ENCODE data around the gene DCAF8. TPM values are rescaled to one million over a fixed set of nuclear protein-coding genes. Genes with fewer than 3 reads are reported as not detected.

DCAF8 gene
- total and polyA plus RNA-seq, 2 donors (not counting 1 experiment from before 2014, with no cell fraction given): 194 to 266 TPM

DNA sequence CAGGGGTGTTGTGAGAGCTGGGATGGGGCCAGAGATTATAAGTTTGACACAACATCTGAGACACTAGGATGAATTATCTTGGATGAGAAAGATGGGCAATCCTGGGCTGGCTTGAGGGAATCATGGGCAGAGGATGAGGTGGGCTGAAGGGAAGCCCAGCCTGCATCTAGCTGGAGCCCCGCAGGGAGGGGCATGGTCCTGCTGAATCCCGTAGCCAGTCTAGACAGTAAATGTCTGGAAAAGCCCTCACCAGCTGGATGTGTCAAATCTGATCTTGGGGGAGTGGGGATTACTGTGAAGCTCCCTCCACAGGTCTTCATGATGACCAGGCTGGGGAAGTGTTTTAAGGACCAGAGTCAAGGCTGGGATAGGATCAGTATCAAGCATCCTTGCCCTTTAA, 75.6 kb downstream of the DCAF8 start:
- WGBS (ENCODE audit: insufficient coverage): 93% methylated on average over 2 of the region's 2 CpGs
- ChIA-PET POLR2A (no interaction called here), CTCF (interaction anchor here (1.2 to 7.6 kb wide), 4 partner anchors 33 to 105 kb away, joined by 3 to 160 read pairs (median 4); no protein-coding TSS in a partner anchor)
- no peaks in the 10 kb centered on the region for H3K4me1 ChIP-seq (ENCODE audit: control insufficient read depth in 2 of 2, insufficient read depth in 2 of 2, low read length in 2 of 2)
- no peaks in the 10 kb centered on the region for H3K36me3 ChIP-seq (replicated peaks in 1 of 2; ENCODE audit: control extremely low read depth in 1 of 2, control insufficient read depth in 1 of 2, extremely low read depth in 1 of 2, insufficient read depth in 2 of 2, low read length in 1 of 2)
- H3K27me3 Mint-ChIP-seq: peaks cover 15% of the 10 kb centered on the region
- no peaks in the 10 kb centered on the region for H3K9me3 ChIP-seq (ENCODE audit: control extremely low read depth in 1 of 3, control insufficient read depth in 2 of 3, insufficient read depth in 1 of 3, low read length in 2 of 3)
- no peak overlapping the region for H3K27ac Mint-ChIP-seq
- no peaks in the 10 kb centered on the region for H3K4me1 Mint-ChIP-seq
- H4K20me1 ChIP-seq (ENCODE audit: control insufficient read depth, insufficient read depth, low read length, poor library complexity, severe bottlenecking): no peaks in the 10 kb centered on the region
- intact Hi-C loops (cut with micrococcal nuclease): no loop called here
- H3K4me2 ChIP-seq (replicated peaks; ENCODE audit: low read depth, low read length, poor library complexity, severe bottlenecking): no peak overlapping the region
- ATAC-seq (ENCODE audit: low read depth) (no peak), DNase-seq (no peak)
- H3K27ac ChIP-seq (ENCODE audit: low read length in 2 of 2): no peak overlapping the region
- no peak overlapping the region for H3K4me3 Mint-ChIP-seq
- no peaks in the 10 kb centered on the region for H3K9me3 Mint-ChIP-seq (ENCODE audit: insufficient read depth)
- H3K27me3 ChIP-seq (replicated peaks in 1 of 4; ENCODE audit: control extremely low read depth in 1 of 4, control insufficient read depth in 3 of 4, insufficient read depth in 4 of 4, low read length in 3 of 4): no peaks in the 10 kb centered on the region
- H3K4me3 ChIP-seq (ENCODE audit: control extremely low read depth in 1 of 5, extremely low read depth in 1 of 5, insufficient read depth in 1 of 5, low read depth in 2 of 5, low read length in 4 of 5): no peak overlapping the region
- H2AFZ ChIP-seq (ENCODE audit: insufficient read depth, low read depth, low read length, poor library complexity, severe bottlenecking): no peak overlapping the region
- H3K79me2 ChIP-seq (ENCODE audit: control insufficient read depth, insufficient read depth, low read length): no peaks in the 10 kb centered on the region
- TF ChIP-seq EZH2 (IDR thresholded peaks at IDR 0.05; ENCODE audit: borderline replicate concordance, insufficient read depth, low read depth, low read length, poor library complexity, severe bottlenecking): no peak
- TF ChIP-seq, protein P1, sequence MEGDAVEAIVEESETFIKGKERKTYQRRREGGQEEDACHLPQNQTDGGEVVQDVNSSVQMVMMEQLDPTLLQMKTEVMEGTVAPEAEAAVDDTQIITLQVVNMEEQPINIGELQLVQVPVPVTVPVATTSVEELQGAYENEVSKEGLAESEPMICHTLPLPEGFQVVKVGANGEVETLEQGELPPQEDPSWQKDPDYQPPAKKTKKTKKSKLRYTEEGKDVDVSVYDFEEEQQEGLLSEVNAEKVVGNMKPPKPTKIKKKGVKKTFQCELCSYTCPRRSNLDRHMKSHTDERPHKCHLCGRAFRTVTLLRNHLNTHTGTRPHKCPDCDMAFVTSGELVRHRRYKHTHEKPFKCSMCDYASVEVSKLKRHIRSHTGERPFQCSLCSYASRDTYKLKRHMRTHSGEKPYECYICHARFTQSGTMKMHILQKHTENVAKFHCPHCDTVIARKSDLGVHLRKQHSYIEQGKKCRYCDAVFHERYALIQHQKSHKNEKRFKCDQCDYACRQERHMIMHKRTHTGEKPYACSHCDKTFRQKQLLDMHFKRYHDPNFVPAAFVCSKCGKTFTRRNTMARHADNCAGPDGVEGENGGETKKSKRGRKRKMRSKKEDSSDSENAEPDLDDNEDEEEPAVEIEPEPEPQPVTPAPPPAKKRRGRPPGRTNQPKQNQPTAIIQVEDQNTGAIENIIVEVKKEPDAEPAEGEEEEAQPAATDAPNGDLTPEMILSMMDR (IDR thresholded peaks at IDR 0.05): no peak
- H3K9ac ChIP-seq (ENCODE audit: low read length): no peak overlapping the region

DNA sequence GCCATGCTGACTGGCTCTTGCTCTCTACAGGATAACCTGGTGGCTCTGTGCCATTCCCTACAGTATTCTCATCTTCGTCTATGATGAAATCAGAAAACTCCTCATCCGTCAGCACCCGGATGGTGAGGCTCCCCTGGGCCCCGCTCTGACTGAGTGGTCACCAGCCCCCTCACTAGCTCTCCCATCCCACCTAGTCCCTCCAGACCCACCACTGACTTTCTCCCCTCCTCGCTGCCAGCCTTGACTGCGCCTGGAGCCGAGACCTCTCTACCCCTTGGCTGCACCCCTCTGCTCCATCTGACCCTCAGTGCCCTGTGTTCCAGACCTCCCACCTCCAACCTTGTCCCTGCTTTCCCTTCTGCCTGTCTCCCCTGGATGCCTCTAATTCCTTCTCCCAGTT, 76.1 kb downstream of the DCAF8 start:
- H3K4me3 Mint-ChIP-seq: no peak overlapping the region
- H3K27me3 ChIP-seq (replicated peaks in 1 of 4; ENCODE audit: control extremely low read depth in 1 of 4, control insufficient read depth in 3 of 4, insufficient read depth in 4 of 4, low read length in 3 of 4): no peaks in the 10 kb centered on the region
- TF ChIP-seq, protein P1 (IDR thresholded peaks at IDR 0.05): no peak
- H3K9ac ChIP-seq (ENCODE audit: low read length): no peak overlapping the region
- 87% methylated on average over 7 of the region's 7 CpGs for WGBS (ENCODE audit: insufficient coverage)
- no peaks in the 10 kb centered on the region for H4K20me1 ChIP-seq (ENCODE audit: control insufficient read depth, insufficient read depth, low read length, poor library complexity, severe bottlenecking)
- peaks cover 16% of the 10 kb centered on the region for H3K27me3 Mint-ChIP-seq
- intact Hi-C loops (cut with micrococcal nuclease): no loop called here
- H3K36me3 ChIP-seq (replicated peaks in 1 of 2; ENCODE audit: control extremely low read depth in 1 of 2, control insufficient read depth in 1 of 2, extremely low read depth in 1 of 2, insufficient read depth in 2 of 2, low read length in 1 of 2): no peaks in the 10 kb centered on the region
- H3K79me2 ChIP-seq (ENCODE audit: control insufficient read depth, insufficient read depth, low read length): no peaks in the 10 kb centered on the region
- no peak overlapping the region for H3K27ac ChIP-seq (ENCODE audit: low read length in 2 of 2)
- ATAC-seq (ENCODE audit: low read depth) (no peak), DNase-seq (no peak)
- H3K4me2 ChIP-seq (replicated peaks; ENCODE audit: low read depth, low read length, poor library complexity, severe bottlenecking): no peak overlapping the region
- POLR2A ChIA-PET: no interaction called here
- CTCF ChIA-PET: interaction anchor here (0.6 to 7.6 kb wide), 4 partner anchors 57 to 105 kb away, joined by 3 to 160 read pairs (median 4); no protein-coding TSS in a partner anchor
- H2AFZ ChIP-seq (ENCODE audit: insufficient read depth, low read depth, low read length, poor library complexity, severe bottlenecking): no peak overlapping the region
- H3K4me3 ChIP-seq (ENCODE audit: control extremely low read depth in 1 of 5, extremely low read depth in 1 of 5, insufficient read depth in 1 of 5, low read depth in 2 of 5, low read length in 4 of 5): no peak overlapping the region
- H3K9me3 ChIP-seq (ENCODE audit: control extremely low read depth in 1 of 3, control insufficient read depth in 2 of 3, insufficient read depth in 1 of 3, low read length in 2 of 3): no peaks in the 10 kb centered on the region
- H3K4me1 ChIP-seq (ENCODE audit: control insufficient read depth in 2 of 2, insufficient read depth in 2 of 2, low read length in 2 of 2): no peaks in the 10 kb centered on the region
- no peak overlapping the region for H3K27ac Mint-ChIP-seq
- H3K4me1 Mint-ChIP-seq: no peaks in the 10 kb centered on the region
- H3K9me3 Mint-ChIP-seq (ENCODE audit: insufficient read depth): no peaks in the 10 kb centered on the region
